ENCODE measurements around the gene KDM7A. TPM values are rescaled to one million over a fixed set of nuclear protein-coding genes. Genes with fewer than 3 reads are reported as not detected.
A peak's percentile ranks its signal among the peaks of the same experiment; 100 is the strongest.

The KDM7A gene
- total RNA-seq, 1 donor from 2014 or later: 7.6 TPM

DNA sequence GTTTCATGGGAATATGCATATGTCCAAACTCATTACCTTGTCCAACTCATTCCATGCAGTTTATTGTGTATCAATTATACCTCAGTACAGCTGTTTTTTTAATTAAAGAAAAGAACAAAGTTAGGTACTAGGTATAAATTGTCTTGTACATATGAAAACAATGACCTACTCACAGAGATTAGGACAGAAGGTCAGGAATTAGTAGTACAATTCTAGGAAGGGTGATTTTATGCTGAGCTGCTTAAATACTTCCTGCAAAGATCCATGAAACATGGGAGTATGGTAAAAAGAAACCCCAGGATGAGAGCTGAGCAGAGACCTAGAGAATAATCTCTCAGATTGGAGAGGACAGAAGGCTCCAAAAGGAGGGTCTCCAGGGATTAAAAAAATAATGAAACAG, 13.8 kb upstream of the KDM7A start:
- no peak for DNase-seq (ENCODE audit: low read depth)
- TF ChIP-seq, protein P1, sequence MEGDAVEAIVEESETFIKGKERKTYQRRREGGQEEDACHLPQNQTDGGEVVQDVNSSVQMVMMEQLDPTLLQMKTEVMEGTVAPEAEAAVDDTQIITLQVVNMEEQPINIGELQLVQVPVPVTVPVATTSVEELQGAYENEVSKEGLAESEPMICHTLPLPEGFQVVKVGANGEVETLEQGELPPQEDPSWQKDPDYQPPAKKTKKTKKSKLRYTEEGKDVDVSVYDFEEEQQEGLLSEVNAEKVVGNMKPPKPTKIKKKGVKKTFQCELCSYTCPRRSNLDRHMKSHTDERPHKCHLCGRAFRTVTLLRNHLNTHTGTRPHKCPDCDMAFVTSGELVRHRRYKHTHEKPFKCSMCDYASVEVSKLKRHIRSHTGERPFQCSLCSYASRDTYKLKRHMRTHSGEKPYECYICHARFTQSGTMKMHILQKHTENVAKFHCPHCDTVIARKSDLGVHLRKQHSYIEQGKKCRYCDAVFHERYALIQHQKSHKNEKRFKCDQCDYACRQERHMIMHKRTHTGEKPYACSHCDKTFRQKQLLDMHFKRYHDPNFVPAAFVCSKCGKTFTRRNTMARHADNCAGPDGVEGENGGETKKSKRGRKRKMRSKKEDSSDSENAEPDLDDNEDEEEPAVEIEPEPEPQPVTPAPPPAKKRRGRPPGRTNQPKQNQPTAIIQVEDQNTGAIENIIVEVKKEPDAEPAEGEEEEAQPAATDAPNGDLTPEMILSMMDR (conservative IDR thresholded peaks at IDR 0.05; ENCODE audit: low read depth, low read length): no peak
- H3K4me3 ChIP-seq (ENCODE audit: low read depth, low read length): no peak overlapping the region

DNA sequence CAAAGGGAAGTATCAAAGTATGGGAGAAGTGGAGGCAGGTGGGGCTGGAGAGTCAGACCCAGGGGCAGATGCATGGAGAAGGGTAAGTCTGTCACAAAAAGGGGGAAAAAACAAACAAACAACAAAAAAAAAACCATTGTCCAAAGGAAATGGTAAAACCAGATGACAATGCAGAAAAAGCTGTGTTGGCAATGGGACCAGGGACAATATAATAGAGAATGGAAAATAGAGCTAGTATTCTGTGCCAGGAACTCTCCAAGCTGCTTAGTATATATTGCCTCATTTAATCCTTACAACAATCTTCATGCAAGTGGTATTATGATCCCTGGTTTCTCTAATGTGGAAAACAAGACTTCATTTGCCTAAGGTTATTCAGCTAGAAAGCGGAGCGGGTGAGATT, 13.1 kb upstream of the KDM7A start:
- no peak overlapping the region for H3K4me3 ChIP-seq (ENCODE audit: low read depth, low read length)
- TF ChIP-seq, protein P1 (conservative IDR thresholded peaks at IDR 0.05; ENCODE audit: low read depth, low read length): no peak
- no peak for DNase-seq (ENCODE audit: low read depth)

DNA sequence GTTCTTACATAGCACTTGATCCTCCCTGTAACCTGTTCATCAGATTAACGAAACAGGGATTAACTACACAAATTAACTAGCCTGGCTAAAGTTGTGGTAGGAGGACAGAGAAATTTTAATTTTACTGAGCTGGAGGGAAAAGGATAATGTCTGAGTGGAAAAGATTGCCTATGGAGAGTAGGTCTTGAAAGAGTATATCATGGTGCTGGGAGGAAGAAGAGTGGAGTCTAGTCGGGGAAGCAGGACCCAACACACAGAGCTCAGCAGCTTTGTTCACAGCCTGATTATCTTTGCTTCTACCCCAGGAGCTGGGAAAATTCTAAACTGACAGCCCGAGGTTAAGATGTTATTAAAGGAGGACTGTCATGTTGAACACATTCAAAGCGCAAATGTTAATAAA, 6.1 kb upstream of the KDM7A start:
- no peak overlapping the region for H3K4me3 ChIP-seq (ENCODE audit: low read depth, low read length)
- TF ChIP-seq, protein P1 (conservative IDR thresholded peaks at IDR 0.05; ENCODE audit: low read depth, low read length): no peak
- no peak for DNase-seq (ENCODE audit: low read depth)

DNA sequence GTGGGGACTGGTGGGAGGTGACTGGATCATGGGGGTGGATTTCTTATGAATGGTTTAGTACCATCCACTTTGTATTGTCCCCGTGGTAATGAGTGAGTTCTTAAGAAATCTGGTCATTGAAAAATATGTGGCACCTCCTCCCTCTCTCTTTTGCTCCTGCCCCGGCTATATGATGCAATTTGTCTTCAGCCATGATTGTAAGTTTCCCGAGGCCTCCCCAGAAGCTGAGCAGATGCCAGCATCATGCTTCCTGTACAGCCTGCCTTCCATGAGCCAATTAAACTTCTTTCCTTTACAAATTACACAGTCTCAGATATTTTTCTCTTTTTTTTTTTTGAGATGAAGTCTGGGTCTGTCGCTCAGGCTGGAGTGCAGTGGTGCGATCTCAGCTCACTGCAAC, 2.6 kb upstream of the KDM7A start:
- no peak overlapping the region for H3K4me3 ChIP-seq (ENCODE audit: low read depth, low read length)
- TF ChIP-seq, protein P1 (conservative IDR thresholded peaks at IDR 0.05; ENCODE audit: low read depth, low read length): no peak
- DNase-seq (ENCODE audit: low read depth): no peak

DNA sequence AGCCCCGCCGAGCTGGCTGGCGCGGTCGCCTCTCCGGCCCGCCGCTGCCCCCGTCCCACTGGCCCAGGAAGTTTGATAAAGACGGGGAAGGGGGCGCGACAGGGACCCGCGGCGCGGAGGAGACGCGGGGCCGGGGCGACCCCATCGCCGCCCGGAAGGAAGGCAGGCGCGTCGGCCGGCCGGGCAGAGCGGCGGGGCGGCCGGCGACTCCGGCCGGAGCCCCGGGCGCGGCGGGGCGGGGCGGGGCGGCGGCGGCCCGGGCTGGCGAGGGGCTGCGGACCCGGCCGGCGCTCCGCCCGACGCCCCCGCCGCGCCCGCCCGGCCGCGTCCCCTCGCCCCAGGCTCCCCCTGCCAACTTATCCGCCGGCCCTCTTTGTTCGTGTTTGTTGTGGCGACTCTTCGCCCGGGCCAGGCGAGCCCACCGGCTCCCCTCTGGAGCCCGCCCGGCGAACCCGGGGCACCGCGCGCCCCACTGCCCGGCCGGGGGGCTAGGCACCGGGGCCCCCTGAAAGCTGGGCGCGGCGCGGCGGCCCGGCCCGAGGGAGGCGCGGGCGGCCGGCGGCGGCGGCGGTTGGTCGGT, 571 bp downstream of the KDM7A start:
- TF ChIP-seq, protein P1 (conservative IDR thresholded peaks at IDR 0.05; ENCODE audit: low read depth, low read length): no peak
- peak overlapping the region; percentile 84 for H3K4me3 ChIP-seq (ENCODE audit: low read depth, low read length)
- no peak for DNase-seq (ENCODE audit: low read depth)

DNA sequence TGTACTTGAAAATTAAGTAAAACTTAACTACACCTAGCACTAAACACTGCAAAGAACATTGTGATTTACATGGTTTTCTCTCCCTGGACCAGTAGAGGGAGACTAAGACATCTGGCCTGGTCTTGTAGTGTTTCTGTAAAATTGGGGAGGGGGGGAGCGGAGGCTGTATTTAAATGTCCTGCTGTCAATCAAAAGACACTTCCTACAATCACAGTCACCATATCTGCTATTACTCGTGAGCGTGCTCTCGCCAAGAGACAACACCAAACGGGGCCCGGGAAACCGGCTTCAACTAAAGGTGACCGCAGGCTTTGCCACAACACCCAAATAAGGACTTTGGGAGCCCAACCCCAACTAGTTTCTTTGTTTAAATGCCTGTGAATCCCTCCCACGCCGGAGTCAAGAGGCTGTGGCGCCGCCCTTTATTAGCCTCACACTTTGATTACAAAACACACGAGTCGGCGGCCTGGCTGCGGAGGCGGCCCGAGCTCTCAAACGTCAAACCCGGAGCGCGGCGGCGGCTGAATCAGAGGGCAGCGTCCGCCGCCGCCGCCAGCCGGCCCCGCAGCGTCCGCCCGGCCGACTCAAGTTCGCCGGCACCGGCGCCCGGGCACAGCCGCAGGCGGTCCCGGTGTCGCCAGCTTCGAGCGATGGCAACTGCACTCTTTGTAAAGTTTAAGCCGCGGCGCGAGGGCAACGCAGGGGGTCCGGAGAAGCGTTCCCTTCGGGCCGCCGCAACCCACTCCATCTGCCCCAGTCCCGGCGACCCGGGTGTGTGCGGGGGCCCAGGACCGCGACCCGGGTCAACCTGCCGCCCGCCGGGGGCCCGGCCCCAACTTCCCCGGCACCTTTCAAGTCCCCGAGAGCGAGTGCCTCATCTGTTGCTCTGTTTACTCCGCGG, 1.3 kb downstream of the KDM7A start:
- DNase-seq (ENCODE audit: low read depth): peak; percentile 85
- peak overlapping the region; percentile 84 for H3K4me3 ChIP-seq (ENCODE audit: low read depth, low read length)
- TF ChIP-seq, protein P1 (conservative IDR thresholded peaks at IDR 0.05; ENCODE audit: low read depth, low read length): peak; percentile 93

Measured in epithelial cell of proximal tubule (primary cell).